GM19025 (cell line): Measurements from ENCODE around the gene SERP1.

ENCODE experiments used
- ATAC-seq: cut with Tn5 transposase; IDR thresholded peaks from one replicate; pipeline ENCODE4 v1.9.1; 2021; ENCODE audit warnings: mild to moderate bottlenecking, low read depth, moderate library complexity; ENCODE audit not compliant: unreplicated experiment

The SERP1 gene

GRCh38 chr3:150546226-150547044, at the start of gene SERP1, which contains the start of gene EIF2A:
TSS of gene SERP1 (minus strand) at chr3:150546496. CDS start at chr3:150546135, 361 bp downstream.
TSS of gene EIF2A (plus strand) at chr3:150546787. CDS start at chr3:150546803, 16 bp downstream.
- ATAC-seq = peak; percentile 89

- ATAC-seq = no peak
Measured at GRCh38 chr3:150594150-150594549, 47.9 kb upstream of the SERP1 start.

DNA sequence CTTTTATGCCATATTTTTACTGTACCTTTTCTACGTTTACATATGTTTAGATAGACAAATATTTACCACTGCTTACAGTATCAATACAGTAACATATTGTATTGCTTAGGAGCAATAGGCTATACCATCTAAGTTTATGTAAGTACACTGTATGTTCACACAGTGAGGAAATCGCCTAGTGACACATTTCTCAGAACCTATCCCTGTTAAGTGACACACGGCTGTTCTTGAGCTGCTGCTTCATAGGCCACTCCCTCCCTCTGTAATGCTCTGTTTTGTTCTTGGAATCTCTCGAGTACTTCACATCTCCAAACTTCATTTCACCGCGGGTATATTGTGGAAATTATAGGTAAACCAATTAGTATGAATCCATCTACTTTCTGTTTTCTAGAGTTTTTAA, 43.5 kb upstream of the SERP1 start:
- no peak for ATAC-seq

DNA sequence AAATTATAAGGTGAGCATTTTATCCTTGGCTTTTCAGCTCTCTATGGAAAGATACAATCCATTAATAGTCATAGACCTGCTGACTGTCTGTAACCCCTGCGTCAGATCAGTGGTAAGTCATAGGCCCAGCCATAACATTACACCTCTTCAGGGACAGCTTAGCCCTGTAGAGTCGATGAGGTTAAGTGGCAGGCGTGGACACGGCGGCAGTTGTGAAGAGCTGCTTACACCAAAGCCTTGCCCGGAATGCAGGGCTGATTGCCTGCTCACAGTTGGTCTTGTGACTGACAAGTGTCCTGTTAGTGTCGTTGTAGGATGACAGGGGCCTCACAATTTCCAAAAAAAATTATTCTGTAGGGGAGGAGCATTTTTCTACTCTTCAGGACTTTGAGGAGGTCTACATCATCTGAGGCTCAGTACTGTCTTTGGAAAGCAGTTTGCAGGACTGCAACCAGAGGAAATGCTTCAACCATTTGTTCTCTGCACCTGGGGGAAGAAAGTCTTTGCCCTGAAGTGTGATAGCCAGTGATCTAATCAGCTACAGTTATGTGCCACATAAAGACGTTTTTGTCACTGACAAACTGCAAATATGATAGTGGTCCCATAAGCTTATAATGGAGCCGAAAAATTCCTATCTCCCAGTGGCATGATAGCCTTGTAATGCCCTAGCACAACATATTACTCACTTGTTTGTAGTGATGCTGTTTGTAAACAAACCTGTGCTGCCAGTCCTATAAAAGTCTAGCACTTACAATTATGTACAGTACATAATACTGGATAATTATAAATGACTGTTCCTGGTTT, 41.9 kb upstream of the SERP1 start:
- ATAC-seq = no peak

- no peak for ATAC-seq
Measured at GRCh38 chr3:150583028-150583427, 36.7 kb upstream of the SERP1 start.

DNA sequence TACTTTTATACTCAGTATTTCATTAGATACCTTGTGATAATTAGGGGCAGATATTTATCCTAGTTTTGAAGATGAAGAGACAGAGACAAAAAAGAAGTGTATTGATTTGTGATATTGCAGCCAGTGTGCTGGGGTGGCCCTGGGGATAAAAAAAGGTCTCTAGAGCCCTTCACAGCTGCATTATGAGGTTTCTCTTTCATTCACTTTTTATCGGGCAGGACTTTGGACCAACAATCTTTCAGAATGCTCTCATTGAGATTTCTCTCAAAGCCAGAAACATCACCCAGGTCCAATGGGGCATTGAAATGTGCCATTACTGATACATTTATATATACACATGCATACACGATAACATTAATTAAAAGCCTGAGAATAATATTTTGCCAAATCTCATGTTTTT, 36.3 kb upstream of the SERP1 start:
- ATAC-seq = peak; percentile 79

DNA sequence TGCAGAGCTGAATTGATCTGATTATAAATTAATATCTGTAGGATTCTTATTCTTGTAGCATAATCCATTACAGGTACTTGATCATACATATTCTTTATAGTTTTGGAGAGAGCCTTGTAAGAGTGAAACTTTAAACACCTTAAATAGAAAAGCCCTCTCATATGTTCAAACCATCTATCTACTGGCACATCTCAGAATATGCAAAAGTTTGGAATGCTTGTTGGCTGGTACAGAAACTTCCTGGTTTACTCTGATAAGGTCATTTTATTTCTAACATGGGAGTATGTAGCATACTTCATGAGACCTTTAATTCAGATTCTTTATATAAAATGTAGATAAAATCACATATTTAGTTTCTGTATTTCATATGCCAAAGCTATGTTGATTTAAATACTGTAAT, 34.9 kb upstream of the SERP1 start:
- no peak for ATAC-seq

DNA sequence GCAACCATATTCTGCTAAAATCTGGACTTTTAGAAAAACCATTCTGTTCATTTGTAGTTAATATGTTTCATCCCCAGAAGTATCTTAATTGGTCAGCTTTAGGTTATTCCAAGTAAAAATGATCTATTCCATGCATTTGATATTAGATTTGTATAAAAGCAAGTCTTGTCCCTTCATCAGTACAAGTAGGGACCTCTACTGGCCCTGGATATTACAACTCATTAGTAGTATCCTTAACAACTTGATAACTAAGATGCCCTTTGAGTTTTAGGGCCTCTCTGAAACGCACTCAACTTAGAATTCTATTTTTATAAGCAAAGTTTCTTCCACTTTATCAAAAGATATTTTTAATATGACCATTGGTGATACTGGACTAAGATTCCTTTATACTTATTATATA, 31.6 kb upstream of the SERP1 start:
- ATAC-seq = no peak

- ATAC-seq = no peak
Measured at GRCh38 chr3:150567328-150567727, 21.0 kb upstream of the SERP1 start.

- no peak for ATAC-seq
Measured at GRCh38 chr3:150564243-150564642, 17.9 kb upstream of the SERP1 start.

DNA sequence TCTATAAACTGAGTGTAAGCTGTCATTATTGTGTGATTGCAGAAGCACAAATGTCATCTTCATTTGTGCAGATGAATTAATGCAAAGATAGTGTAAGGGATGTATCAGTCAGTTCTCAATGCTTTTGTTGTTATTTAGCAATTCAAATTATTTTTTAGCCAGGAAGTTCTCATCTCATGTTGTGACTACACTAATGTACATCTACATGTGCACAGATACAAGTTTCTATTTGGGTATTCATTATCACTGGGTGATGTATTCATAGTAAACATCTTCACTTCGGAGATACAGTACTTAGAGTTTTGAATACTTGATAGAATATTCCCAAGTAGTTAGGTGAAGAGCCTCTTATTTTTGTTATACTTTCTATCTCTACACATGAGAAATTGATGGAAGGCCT, 11.4 kb upstream of the SERP1 start:
- ATAC-seq = no peak

GRCh38 chr3:150556792-150557191, 10.5 kb upstream of the SERP1 start:
- ATAC-seq = no peak

DNA sequence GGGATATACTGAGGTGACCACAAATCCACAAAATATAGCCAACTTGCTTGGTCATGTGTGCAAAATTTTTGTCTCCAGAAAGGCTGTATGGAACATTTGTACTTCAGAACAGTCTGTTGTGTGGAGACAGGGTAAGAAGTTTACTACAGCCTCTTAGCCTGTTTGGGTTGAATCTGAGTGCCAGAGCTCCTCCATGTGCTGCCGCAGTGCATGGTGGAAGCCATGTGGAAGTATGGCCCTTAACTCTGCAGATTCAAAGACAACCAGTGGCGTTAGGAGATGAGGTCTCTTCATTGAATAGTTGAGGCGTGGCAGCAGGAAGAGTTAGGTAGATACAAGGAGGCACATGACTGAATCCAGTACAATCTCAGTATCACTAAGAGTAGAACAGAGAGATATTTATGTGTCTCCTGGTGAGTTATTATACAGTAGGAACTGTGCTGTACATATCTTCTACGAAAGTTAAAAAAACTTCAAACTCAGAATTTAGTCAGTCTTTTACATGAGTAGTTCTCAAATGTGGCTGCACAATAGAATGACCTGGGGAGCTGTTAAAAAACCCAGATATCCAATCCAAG, 9.7 kb upstream of the SERP1 start:
- no peak for ATAC-seq

GRCh38 chr3:150547045-150547741, 897 bp upstream of the SERP1 start:
- no peak for ATAC-seq

GRCh38 chr3:150545419-150546225, 674 bp downstream of the SERP1 start:
- ATAC-seq = peak; percentile 9

GRCh38 chr3:150544726-150545125, 1.6 kb downstream of the SERP1 start:
- no peak for ATAC-seq

DNA sequence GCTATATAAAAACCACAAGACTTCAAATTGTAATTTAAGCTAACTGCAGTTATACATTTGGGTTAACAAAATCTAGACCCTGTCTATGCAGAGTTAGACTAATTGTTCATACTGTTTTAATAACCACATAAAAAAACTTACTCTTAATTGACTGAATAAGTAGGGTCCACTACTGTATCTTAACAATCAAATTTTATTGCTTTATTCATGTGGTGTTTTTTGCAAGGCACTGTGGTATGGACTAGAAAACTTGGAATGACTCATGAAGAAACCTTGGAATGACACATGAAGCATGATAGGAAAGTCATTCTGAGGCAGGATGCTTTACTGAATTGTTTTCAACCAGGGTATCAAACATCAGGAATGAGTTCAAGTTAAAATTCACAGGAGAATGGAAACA, 2.3 kb downstream of the SERP1 start:
- no peak for ATAC-seq

DNA sequence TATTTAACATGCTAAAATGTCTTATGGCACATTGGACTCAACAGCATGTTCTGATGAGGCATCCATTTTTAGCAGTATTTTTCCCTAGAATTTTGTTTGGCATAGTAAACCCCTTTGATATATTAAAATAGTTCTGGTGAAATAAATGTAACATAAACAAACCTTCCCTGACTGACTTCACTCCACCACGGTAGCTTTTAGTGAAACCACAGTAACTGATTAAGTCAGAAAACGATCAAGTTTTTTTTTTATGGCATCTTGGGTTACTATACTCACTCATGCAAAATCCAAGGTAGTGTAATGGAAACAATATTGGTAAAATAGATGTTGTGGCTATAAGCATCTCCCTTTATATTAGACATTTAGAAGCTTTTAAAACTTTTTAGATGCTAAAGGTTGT, 2.8 kb downstream of the SERP1 start:
- no peak for ATAC-seq

DNA sequence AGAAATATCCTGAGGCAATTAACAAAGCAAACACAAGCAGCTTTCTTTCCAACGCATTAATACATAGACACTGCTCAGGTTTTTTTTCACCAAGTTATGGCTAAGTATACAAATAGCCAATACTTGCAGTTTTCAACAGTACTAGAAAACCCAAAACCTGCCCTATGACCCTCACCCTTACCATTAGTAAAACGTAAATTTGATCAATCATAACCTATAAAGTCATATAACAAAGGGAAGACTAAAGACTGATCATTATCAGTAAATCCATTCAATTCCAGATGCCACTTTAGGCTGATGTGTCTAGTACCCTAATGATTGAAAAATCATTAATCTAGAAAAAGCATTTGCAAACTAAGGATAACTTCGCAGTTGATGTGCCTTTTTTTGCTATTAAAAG, 3.2 kb downstream of the SERP1 start:
- no peak for ATAC-seq

DNA sequence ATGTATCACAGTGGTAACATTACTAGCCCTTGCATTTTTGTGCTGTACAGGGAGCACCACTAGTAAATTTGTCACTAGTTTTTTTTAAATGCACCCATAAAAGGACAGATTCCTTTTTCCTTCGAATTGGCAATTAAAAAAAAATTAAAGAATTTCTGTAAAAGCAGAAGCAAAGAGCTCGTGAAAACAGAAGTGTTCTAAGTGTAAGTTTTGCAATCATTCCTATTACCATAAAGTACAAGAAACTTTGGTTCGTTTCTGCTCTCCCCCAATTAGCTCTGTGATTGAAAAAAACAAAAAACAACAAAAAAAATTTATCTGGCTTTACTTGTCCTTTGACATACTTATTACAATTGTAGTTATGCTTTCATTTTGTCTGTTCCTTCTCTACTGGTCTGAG, 5.3 kb downstream of the SERP1 start:
- no peak for ATAC-seq
